Activated B cell treated with CpG ODN at 0.5 μM for 24 hours (primary cell): ENCODE data around the gene SYTL5. TPM values are rescaled to one million over a fixed set of nuclear protein-coding genes. Genes with fewer than 3 reads are reported as not detected.

Source experiments
- ATAC-seq: fragments of 200-7000 bp; cut with Tn5 transposase; one replicate; pipeline ENCODE4 v1.10.0; 2021; ENCODE audit warnings: low read depth, mild to moderate bottlenecking, moderate library complexity
- CTCF ChIA-PET: fragments of 350-600 bp; sonication (Branson Sonifier 250); formaldehyde crosslinking; loops from one replicate; lab custom pipeline; 2021; ENCODE audit warnings: antibody characterized with exemption; lab: Charles Lee
- POLR2A ChIA-PET: fragments of 350-600 bp; sonication (Branson Sonifier 250); formaldehyde crosslinking; loops from one replicate; lab custom pipeline; 2021; ENCODE audit warnings: antibody characterized with exemption; lab: Charles Lee
- DNase-seq: peaks from one replicate; pipeline ENCODE4 v3.0.0; 2022
- H3K27ac Mint-ChIP-seq: one replicate; pipeline ENCODE4 v1.8.0; 2020; ENCODE audit warnings: mixed read lengths
- H3K27me3 Mint-ChIP-seq: one replicate; pipeline ENCODE4 v1.8.0; 2021; ENCODE audit warnings: mixed read lengths
- H3K36me3 Mint-ChIP-seq: one replicate; pipeline ENCODE4 v1.8.0; 2021; ENCODE audit warnings: low read depth, mixed read lengths
- H3K4me1 Mint-ChIP-seq: one replicate; pipeline ENCODE4 v1.8.0; 2021; ENCODE audit warnings: mixed read lengths
- H3K4me3 Mint-ChIP-seq: one replicate; pipeline ENCODE4 v1.8.0; 2020; ENCODE audit warnings: mild to moderate bottlenecking, mixed read lengths
- H3K9me3 Mint-ChIP-seq: one replicate; pipeline ENCODE4 v1.8.0; 2020; ENCODE audit warnings: mixed read lengths
- intact Hi-C: fragments of 100-400 bp; cut with micrococcal nuclease; formaldehyde crosslinking; loops from one replicate; pipeline ENCODE4 v1.15.1; 2024
- total RNA-seq: library from RNA; stranded (reverse); gene quantifications from 2 replicates; pipeline ENCODE4 v1.2.3, GENCODE V29; 2022
- TF ChIP-seq, protein P1 (sequence below): fragments of 200-600 bp; IDR thresholded peaks from one replicate; pipeline ENCODE4 v1.8.0; 2022; ENCODE audit warnings: antibody characterized with exemption, mild to moderate bottlenecking

The SYTL5 gene
- total RNA-seq, 1 donor from 2014 or later = not detected

DNA sequence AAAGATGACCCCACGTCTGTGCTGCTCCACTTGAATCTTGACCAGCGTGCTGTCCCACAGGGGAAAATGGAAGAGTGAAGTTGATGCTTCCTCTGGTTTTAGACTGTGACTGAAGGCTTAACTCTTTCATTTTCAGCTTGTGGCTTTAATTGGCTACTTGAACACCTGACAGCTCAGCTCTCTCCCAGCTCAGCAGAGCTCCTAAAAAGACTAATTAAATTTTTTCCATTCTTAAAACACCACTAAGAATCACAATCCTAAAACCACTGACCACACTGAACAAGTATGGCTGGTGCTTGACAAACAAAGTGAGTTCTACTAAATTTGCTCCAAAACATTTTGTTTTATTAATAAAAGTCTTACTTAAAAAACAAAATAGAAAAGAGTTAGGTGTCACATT is 142.7 kb downstream of the SYTL5 start:
- no peaks in the 10 kb centered on the region for H3K27me3 Mint-ChIP-seq

DNA sequence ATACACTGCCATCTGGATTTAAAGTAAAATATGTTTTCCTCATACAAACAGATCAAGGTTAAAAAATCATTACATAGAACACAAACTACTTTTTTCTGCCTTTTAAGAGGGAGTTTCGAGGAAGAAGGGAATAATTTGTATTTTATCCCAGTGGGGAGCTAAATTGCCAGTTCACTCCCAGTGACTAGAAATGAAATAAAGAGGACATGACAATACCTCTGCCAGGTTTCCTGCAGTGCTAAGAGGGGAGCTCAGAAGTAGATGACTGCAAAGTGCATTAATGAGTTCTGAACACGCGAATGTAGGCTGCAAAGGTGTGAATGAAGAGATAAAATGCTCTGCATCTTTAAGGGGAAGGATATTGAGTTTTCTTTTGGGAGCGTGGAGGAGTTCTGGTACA is 144.6 kb downstream of the SYTL5 start:
- Mint-ChIP-seq H3K4me1 (no peaks in the 10 kb centered on the region), H3K27ac (no peak overlapping the region), H3K9me3 (no peaks in the 10 kb centered on the region), H3K36me3 (no peaks in the 10 kb centered on the region), H3K27me3 (no peaks in the 10 kb centered on the region), H3K4me3 (no peak overlapping the region)
- intact Hi-C loops = no loop called here
- ATAC-seq = no peak
- ChIA-PET CTCF (no interaction called here), POLR2A (no interaction called here)
- no peak for DNase-seq
- TF ChIP-seq, protein P1, sequence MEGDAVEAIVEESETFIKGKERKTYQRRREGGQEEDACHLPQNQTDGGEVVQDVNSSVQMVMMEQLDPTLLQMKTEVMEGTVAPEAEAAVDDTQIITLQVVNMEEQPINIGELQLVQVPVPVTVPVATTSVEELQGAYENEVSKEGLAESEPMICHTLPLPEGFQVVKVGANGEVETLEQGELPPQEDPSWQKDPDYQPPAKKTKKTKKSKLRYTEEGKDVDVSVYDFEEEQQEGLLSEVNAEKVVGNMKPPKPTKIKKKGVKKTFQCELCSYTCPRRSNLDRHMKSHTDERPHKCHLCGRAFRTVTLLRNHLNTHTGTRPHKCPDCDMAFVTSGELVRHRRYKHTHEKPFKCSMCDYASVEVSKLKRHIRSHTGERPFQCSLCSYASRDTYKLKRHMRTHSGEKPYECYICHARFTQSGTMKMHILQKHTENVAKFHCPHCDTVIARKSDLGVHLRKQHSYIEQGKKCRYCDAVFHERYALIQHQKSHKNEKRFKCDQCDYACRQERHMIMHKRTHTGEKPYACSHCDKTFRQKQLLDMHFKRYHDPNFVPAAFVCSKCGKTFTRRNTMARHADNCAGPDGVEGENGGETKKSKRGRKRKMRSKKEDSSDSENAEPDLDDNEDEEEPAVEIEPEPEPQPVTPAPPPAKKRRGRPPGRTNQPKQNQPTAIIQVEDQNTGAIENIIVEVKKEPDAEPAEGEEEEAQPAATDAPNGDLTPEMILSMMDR = no peak

More for the DNA sequence above, 142.7 kb downstream of the SYTL5 start:
- no peaks in the 10 kb centered on the region for H3K9me3 Mint-ChIP-seq
- ChIA-PET CTCF (no interaction called here), POLR2A (no interaction called here)
- no peak overlapping the region for H3K4me3 Mint-ChIP-seq
- no peaks in the 10 kb centered on the region for H3K36me3 Mint-ChIP-seq
- ATAC-seq = no peak
- DNase-seq = no peak
- intact Hi-C loops = no loop called here
- TF ChIP-seq, protein P1 = no peak
- H3K27ac Mint-ChIP-seq = no peak overlapping the region
- H3K4me1 Mint-ChIP-seq = no peaks in the 10 kb centered on the region

DNA sequence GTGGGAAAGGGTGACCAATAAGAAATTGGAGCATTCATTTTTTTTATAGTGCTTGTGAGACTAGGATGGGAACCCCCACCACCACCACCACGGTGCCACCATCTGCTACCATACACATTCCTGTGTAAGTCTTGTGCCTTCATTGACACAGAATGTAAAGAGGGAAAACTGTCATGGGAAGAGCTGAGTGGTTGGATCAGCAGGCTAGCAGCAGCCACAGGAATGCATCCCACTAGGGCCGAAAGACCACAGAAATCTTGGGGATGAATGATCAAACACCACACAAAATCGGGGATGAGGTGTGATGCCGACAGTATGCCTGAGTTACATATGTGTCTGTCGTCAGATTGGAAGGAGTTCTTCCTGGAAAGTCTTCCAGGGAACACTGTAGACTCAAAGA is 145.1 kb downstream of the SYTL5 start:
- TF ChIP-seq, protein P1 = no peak
- no peaks in the 10 kb centered on the region for H3K36me3 Mint-ChIP-seq
- no peaks in the 10 kb centered on the region for H3K27me3 Mint-ChIP-seq
- DNase-seq (no peak), ATAC-seq (no peak)
- POLR2A ChIA-PET = no interaction called here
- H3K9me3 Mint-ChIP-seq = no peaks in the 10 kb centered on the region
- H3K4me3 Mint-ChIP-seq = no peak overlapping the region
- intact Hi-C loops = no loop called here
- CTCF ChIA-PET = no interaction called here
- H3K4me1 Mint-ChIP-seq = no peaks in the 10 kb centered on the region
- no peak overlapping the region for H3K27ac Mint-ChIP-seq

DNA sequence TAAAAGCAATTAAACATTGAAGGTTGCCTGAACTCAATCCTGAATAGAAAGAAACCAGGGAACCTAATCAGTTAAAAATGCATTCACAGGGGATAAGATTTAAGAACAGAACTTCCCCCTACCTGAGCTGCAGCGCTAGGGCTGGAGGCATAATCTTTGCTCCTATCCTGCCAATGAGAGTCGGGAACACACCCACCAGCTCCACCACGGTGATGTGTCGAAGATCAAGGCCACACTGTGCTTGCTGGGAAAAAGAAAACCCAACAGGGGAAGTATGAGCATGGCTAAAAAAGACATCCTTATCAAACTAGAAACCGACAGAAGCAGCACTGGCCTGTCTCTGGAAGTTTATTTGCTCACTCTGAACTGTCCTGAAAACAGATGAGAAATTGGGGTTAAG is 148.0 kb downstream of the SYTL5 start:
- CTCF ChIA-PET = no interaction called here
- H3K27ac Mint-ChIP-seq = no peak overlapping the region
- TF ChIP-seq, protein P1 = no peak
- no peak overlapping the region for H3K4me3 Mint-ChIP-seq
- POLR2A ChIA-PET = no interaction called here
- DNase-seq (no peak), ATAC-seq (no peak)
- H3K9me3 Mint-ChIP-seq = no peaks in the 10 kb centered on the region
- intact Hi-C loops = no loop called here
- no peaks in the 10 kb centered on the region for H3K27me3 Mint-ChIP-seq
- H3K36me3 Mint-ChIP-seq = no peaks in the 10 kb centered on the region
- no peaks in the 10 kb centered on the region for H3K4me1 Mint-ChIP-seq

DNA sequence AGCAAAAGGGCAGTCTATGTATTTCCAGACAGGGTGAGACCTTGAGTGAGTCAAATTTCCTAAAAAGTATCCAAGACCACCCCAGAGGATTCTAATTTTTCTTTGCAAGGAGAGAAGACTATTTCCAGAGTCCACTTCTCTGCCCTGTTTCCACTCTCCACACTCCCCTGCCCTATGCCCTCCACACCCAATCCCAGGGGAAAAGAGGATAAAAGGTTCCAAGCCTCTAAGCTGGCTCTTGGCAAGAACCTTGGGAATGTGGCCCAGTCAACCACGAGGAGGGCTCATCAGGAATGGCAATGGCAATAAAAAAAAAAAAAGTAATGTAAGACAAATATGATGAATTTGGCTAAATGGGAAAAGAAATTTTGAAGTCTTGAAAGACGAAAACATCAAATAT is 148.5 kb downstream of the SYTL5 start:
- ChIA-PET POLR2A (no interaction called here), CTCF (no interaction called here)
- ATAC-seq (no peak), DNase-seq (no peak)
- Mint-ChIP-seq H3K9me3 (no peaks in the 10 kb centered on the region), H3K27me3 (no peaks in the 10 kb centered on the region), H3K27ac (no peak overlapping the region), H3K36me3 (no peaks in the 10 kb centered on the region), H3K4me1 (no peaks in the 10 kb centered on the region), H3K4me3 (no peak overlapping the region)
- TF ChIP-seq, protein P1 = no peak
- intact Hi-C loops = no loop called here
